ENCODE results near the gene PTPN4.

- no peak for TF ChIP-seq POLR2AphosphoS5 (IDR thresholded peaks at IDR 0.05; ENCODE audit: control insufficient read depth, insufficient read depth, low read depth, low read length)
- TF ChIP-seq E2F1 (CRISPR knock-in tag; IDR thresholded peaks at IDR 0.05), result no peak
- TF ChIP-seq FOXA3 (CRISPR knock-in tag; conservative IDR thresholded peaks at IDR 0.05 in 1 of 2, IDR thresholded peaks at IDR 0.05 in 1 of 2), result no peak
- no peak for TF ChIP-seq RFX5 (IDR thresholded peaks at IDR 0.05; ENCODE audit: low read depth, low read length)
- TF ChIP-seq MYBL2 (IDR thresholded peaks at IDR 0.05; ENCODE audit: low read depth), result no peak
- TF ChIP-seq MYBL2 (CRISPR knock-in tag; IDR thresholded peaks at IDR 0.05; ENCODE audit: borderline replicate concordance), result no peak
- TF ChIP-seq CTCF (IDR thresholded peaks at IDR 0.05 in 2 of 3, conservative IDR thresholded peaks at IDR 0.05 in 1 of 3; ENCODE audit: insufficient read depth in 2 of 3, low read depth in 1 of 3, low read length in 3 of 3), result no peak
- no peak for TF ChIP-seq BHLHE40 (IDR thresholded peaks at IDR 0.05; ENCODE audit: low read length)
- no peak for TF ChIP-seq MAFF (IDR thresholded peaks at IDR 0.05; ENCODE audit: low read length)
- TF ChIP-seq RNF2 (IDR thresholded peaks at IDR 0.05), result no peak
- no peak for TF ChIP-seq HDGF (IDR thresholded peaks at IDR 0.05)
Measured at GRCh38 chr2:119932809-119933208, 173.1 kb downstream of the PTPN4 start.

All from K562 (cell line).